IPS DF 4.7 (cell line): Measurements from ENCODE around the gene C7orf25.

ENCODE experiments used
- DNase-seq: peaks from one replicate; pipeline ENCODE4 v3.0.0-alpha.2; 2013; ENCODE audit warnings: low spot score; ENCODE audit errors: extremely low read depth

Gene C7orf25

DNA sequence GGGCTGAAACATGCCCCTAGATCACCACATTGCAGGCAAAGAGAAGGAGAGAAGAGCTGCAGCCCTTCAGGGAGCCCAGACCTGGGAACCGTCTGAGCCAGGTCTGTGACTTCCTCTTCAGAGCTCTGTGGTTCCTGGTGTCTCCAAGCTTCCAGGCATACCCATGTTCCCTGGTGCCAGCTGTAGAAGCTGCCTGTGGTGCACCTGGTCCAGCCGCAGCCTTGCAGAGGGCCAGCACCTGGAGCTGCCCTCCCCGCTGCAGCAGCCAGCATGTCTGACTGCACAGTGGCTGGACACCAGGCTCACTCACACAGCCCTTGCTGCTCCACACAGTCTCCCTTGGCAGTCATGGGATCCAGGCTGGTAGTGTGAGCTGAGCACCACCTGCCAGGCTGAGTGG is 33.6 kb downstream of the C7orf25 start:
- DNase-seq = no peak

DNA sequence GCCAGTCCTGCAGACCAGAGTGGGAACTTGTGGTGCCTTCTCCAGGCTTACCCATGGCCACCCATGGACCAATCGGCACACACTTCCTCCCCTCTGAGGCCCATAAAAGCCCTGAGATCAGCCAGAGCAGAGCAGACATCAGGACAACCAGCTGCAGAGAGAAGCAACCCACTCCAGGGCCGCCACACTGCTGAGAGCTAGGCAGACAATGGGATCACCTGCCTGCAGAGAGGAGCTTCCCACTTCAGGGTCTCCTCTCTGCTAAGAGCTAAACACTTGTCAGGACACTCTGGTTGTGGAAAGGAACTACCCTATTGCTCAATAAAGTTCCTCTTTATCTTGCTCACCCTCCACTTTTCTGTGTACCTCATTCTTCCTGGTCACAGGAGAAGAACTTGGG is 34.0 kb downstream of the C7orf25 start:
- DNase-seq = no peak

DNA sequence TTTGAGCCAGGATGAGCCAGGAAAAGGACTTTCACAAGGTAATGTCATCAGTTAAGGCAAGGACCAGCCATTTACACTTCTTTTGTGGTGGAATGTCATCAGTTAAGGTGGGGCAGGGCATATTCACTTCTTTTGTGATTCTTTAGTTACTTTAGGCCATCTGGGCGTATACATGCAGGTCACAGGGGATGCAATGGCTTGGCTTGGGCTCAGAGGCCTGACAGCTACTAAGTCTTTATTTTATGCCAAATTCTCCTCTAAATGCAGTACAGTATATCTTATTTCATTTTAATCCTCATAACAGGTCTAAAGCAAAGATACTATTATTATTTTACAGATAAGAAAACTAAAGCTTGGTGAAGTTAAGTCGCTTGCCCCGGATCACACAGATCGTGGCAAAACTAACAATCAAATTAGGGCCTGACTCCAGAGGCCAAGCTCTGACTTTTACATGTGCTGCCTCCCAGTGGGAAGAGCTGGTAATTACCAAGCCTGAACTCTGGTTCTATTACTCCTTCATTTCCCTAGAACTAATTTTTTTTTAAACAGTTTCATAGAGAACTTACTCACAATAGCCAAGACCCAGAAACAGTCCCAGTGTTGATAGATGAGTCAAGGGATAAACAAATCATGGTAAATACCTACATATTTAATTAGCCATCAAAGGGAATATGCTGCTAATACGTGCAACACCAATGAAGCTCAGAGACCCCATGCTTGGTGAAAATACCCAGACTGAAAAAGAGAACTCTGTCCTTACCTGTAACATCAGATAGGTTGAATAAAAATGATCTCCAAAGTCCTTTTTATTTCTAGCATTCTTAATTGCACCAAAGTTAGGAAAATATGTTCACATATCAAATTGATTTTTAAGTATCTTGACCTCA is 35.4 kb downstream of the C7orf25 start:
- DNase-seq = no peak

DNA sequence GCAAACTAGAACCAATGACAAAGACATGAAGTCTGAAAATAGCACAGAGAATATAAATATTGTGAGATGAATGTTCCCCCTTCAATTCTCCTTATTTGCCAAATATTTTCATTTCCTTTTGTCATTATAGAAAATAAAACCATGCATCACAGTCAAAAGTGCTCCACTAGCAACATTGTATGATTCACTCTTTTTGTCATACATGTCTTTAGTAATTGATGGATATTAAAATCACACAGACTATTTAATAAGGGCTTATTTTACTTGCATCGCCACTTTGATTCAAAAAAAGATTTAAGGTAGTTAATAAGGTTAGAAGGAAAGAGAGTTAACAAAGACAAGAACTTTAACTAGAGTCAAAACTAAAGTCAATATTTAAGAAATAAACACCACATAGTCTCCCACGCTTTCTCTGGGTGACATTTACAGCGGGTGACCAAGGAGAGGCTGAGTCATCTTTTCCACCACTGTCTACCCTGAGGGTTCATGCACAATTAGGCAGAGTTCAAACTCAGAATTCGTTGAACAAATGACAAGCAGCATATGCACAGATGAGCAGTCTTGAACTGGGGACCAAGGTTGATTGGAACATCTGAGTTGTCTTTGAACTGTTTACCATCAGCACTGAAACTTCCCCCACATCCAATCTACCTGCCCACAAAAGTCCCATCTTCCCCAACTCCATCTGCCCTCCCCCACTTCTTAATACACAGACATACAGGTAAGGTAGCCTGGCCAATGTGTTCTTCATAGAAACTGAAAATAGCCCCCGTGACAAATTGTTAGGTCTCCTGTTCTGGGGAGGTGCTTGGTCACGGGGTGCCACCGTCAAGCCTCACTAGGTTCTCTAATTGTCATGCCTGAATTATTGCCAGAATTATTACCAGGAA is 42.5 kb downstream of the C7orf25 start:
- DNase-seq = no peak

DNA sequence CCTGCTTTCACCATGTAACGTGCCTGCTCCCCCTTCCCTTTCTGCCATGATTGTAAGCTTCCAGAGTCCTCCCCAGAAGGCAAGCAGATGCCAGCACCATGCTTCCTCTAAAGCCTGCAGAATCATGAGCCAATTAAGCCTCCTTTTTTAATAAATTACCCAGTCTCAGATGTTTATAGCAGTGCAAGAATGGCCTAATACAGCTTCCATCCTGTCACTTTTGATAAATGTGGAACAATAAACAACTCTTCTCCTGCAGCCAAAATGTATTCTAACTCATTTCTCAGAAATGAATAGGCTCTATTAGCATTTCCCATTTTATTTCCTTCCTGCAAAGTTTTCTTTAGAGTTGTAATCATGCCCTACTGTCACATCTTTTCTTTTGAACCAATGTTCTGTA is 43.4 kb downstream of the C7orf25 start:
- DNase-seq = no peak
